GM20000 (cell line): ENCODE results near the gene DHCR7.

Experiments
- DNase-seq: peaks from one replicate; pipeline ENCODE4 v3.0.0; 2012; ENCODE audit warnings: low spot score
- TF ChIP-seq, protein P1 (sequence below): IDR thresholded peaks from 2 replicates; pipeline ENCODE4 v1.5.1; 2012; ENCODE audit warnings: mild to moderate bottlenecking, control low read depth; ENCODE audit errors: extremely low read depth, missing control alignments

Gene DHCR7

DNA sequence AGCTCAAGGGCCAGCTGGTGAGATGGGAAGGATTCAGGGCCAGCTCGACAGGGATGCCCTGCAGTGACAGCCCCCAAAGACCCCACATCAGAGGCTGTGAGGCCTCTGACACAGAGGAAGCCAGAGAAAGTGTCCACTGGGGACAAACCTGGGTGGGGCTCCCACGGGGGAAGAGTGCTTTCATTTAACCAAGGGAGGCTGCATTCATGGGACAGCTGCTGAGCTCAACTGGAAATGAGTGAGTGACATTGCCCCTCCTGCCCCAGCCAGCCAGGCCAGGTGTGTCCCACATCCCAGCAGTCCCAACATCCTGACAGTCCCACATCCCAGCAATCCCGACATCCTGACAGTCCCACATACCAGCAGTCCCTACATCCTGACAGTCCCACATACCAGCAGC lies 61.0 kb downstream of the DHCR7 start:
- TF ChIP-seq, protein P1, sequence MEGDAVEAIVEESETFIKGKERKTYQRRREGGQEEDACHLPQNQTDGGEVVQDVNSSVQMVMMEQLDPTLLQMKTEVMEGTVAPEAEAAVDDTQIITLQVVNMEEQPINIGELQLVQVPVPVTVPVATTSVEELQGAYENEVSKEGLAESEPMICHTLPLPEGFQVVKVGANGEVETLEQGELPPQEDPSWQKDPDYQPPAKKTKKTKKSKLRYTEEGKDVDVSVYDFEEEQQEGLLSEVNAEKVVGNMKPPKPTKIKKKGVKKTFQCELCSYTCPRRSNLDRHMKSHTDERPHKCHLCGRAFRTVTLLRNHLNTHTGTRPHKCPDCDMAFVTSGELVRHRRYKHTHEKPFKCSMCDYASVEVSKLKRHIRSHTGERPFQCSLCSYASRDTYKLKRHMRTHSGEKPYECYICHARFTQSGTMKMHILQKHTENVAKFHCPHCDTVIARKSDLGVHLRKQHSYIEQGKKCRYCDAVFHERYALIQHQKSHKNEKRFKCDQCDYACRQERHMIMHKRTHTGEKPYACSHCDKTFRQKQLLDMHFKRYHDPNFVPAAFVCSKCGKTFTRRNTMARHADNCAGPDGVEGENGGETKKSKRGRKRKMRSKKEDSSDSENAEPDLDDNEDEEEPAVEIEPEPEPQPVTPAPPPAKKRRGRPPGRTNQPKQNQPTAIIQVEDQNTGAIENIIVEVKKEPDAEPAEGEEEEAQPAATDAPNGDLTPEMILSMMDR = no peak

DNA sequence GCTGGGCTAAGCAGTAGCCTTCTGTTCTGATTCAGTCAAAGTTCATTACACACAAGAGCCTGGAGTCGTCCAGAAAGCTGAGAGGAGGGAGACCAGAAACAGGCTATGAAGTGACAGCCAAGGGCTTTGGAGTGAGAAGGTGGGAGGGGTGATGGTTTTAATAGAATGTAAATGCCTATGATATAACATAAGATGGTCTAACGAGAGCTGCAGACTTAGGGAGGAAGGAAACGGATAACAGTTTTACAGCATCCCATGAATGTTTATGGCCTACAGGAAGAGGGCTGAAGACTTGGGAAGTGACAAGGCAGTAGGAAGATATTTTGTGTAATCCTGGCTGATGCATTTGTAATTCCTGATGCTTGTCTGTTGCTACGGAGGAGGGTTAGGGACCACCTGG lies 62.0 kb downstream of the DHCR7 start:
- no peak for DNase-seq
- TF ChIP-seq, protein P1 = no peak

More for the DNA sequence above, 61.0 kb downstream of the DHCR7 start:
- no peak for DNase-seq

DNA sequence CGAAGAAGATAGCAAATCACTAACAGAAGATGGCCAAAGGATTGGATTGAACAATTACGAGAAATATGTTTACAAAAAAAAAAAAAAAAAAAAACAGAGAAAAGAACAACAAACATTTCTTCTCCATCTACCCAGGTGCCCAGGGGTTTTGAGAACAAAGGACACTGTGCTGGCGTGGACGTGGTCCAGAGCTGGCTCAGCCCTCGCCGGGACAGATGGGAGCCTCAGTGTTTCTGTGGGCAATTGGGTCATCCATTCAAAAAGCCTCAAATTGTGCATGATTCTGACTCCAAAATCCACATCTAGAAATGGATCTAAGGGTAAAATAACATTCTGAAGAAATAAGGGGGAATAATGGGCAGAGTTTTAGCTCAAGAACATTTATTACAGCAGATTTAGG lies 63.1 kb downstream of the DHCR7 start:
- TF ChIP-seq, protein P1 = no peak
- DNase-seq = no peak

DNA sequence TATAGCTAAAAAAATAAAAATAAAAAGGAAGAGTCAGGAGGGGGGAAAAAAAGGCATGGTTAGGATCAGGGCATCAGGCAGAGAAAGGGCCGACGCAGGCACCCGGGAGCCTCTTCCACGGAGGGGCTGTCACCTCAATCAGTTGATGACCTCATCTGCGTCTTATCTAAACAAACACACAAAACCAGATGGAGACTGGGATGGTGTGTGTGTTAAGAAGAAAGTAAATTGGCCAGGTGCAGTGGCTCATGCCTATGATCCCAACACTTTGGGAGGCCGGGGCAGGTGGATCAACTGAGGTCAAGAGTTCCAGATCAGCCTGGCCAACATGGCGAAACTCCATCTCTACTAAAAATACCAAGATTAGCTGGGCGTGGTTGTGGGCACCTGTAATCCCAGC lies 63.6 kb downstream of the DHCR7 start:
- no peak for DNase-seq
- TF ChIP-seq, protein P1 = no peak
